Measurements from ENCODE around the gene RAB11FIP4. TPM values are rescaled to one million over a fixed set of nuclear protein-coding genes. Genes with fewer than 3 reads are reported as not detected.

Gene RAB11FIP4
- total RNA-seq, 1 experiment from 2014 or later, result 15.1 TPM

GRCh38 chr17:31553506-31553905, 162.0 kb downstream of the RAB11FIP4 start:
- Histone ChIP-seq H3K79me2 (ENCODE audit: insufficient read depth, low read length) (peaks cover 5% of the 10 kb centered on the region; the same call in 1 of the 2 replicates), H3K9ac (ENCODE audit: low read length) (no peak overlapping the region), H3K27me3 (ENCODE audit: insufficient read depth, low read length) (no peaks in the 10 kb centered on the region), H3K4me3 (replicated peaks in 1 of 2; ENCODE audit: low read depth in 1 of 2, low read length in 2 of 2) (no peak overlapping the region), H3K9me2 (ENCODE audit: insufficient read depth) (no peaks in the 10 kb centered on the region), H3K36me3 (ENCODE audit: control insufficient read depth in 1 of 2, insufficient read depth in 2 of 2, low read length in 2 of 2) (no peaks in the 10 kb centered on the region), H2AFZ (ENCODE audit: low read depth, low read length, poor library complexity, severe bottlenecking) (no peak overlapping the region), H3K4me1 (ENCODE audit: control insufficient read depth in 1 of 2, insufficient read depth in 2 of 2, low read length in 2 of 2) (peaks cover 2 to 19% of the 10 kb centered on the region in 2 experiments; a peak in 3 of 4 replicates), H4K20me1 (ENCODE audit: insufficient read depth) (no peaks in the 10 kb centered on the region), H3K9me3 (ENCODE audit: control insufficient read depth in 1 of 2, insufficient read depth in 1 of 2, low read depth in 1 of 2, low read length in 2 of 2) (no peaks in the 10 kb centered on the region), H3K27ac (ENCODE audit: low read depth, low read length) (no peak overlapping the region), H3K4me2 (ENCODE audit: low read length) (no peak overlapping the region)
- CTCF ChIA-PET, result no interaction called here
- POLR2A ChIA-PET, result no interaction called here
- TF ChIP-seq JUND (IDR thresholded peaks at IDR 0.05) (no peak), ZBTB33 (IDR thresholded peaks at IDR 0.05; ENCODE audit: extremely low read depth, insufficient replicate concordance, low read length) (no peak)
- BruUV-seq (replicated peaks), result no TSS peak
- intact Hi-C loops (cut with micrococcal nuclease), result no loop called here
- no peak for ATAC-seq
- RAD21 ChIA-PET (ENCODE audit: low non-redundant PET in 1 of 2, low total read pairs in 2 of 2, uncharacterized antibody in 2 of 2, unreplicated experiment in 2 of 2), result no interaction called here
- DNase-seq (ENCODE audit: low read depth, low spot score), result no peak

- H3K9ac ChIP-seq (ENCODE audit: low read length), result no peak overlapping the region
- no peaks in the 10 kb centered on the region for H3K79me2 ChIP-seq (ENCODE audit: insufficient read depth, low read length)
- H3K27ac ChIP-seq (ENCODE audit: low read depth, low read length), result no peak overlapping the region
- no peaks in the 10 kb centered on the region for H3K27me3 ChIP-seq (ENCODE audit: insufficient read depth, low read length)
- DNase-seq (ENCODE audit: low read depth, low spot score) (no peak), ATAC-seq (no peak)
- CTCF ChIA-PET, result no interaction called here
- H3K4me2 ChIP-seq (ENCODE audit: low read length), result no peak overlapping the region
- no peaks in the 10 kb centered on the region for H3K9me3 ChIP-seq (ENCODE audit: control insufficient read depth in 1 of 2, insufficient read depth in 1 of 2, low read depth in 1 of 2, low read length in 2 of 2)
- intact Hi-C loops (cut with micrococcal nuclease), result loop anchor here (5.0 kb wide), 1 partner anchor 347 kb away; the partner anchor contains the start of gene UTP6
- no peak overlapping the region for H2AFZ ChIP-seq (ENCODE audit: low read depth, low read length, poor library complexity, severe bottlenecking)
- no peaks in the 10 kb centered on the region for H3K9me2 ChIP-seq (ENCODE audit: insufficient read depth)
- no peaks in the 10 kb centered on the region for H4K20me1 ChIP-seq (ENCODE audit: insufficient read depth)
- POLR2A ChIA-PET, result no interaction called here
- H3K36me3 ChIP-seq (ENCODE audit: control insufficient read depth in 1 of 2, insufficient read depth in 2 of 2, low read length in 2 of 2), result no peaks in the 10 kb centered on the region
- TF ChIP-seq ZBTB33 (IDR thresholded peaks at IDR 0.05; ENCODE audit: extremely low read depth, insufficient replicate concordance, low read length) (no peak), EGR1 (IDR thresholded peaks at IDR 0.05; ENCODE audit: low read depth) (no peak), TCF7L2 (IDR thresholded peaks at IDR 0.05; ENCODE audit: borderline replicate concordance, extremely low read depth, insufficient read depth, insufficient read length) (no peak)
- RAD21 ChIA-PET (ENCODE audit: low non-redundant PET in 1 of 2, low total read pairs in 2 of 2, uncharacterized antibody in 2 of 2, unreplicated experiment in 2 of 2), result no interaction called here
- H3K4me1 ChIP-seq (ENCODE audit: control insufficient read depth in 1 of 2, insufficient read depth in 2 of 2, low read length in 2 of 2), result peaks cover 2 to 19% of the 10 kb centered on the region in 2 experiments; a peak in 3 of 4 replicates
- no TSS peak for BruUV-seq (replicated peaks)
- no peak overlapping the region for H3K4me3 ChIP-seq (replicated peaks in 1 of 2; ENCODE audit: low read depth in 1 of 2, low read length in 2 of 2)
Measured at GRCh38 chr17:31554930-31555329, 163.5 kb downstream of the RAB11FIP4 start.

Measured in HCT116 (cell line).